Adrenal gland (tissue), 12 donors: ENCODE measurements around the gene ERVFRD-1. TPM values are rescaled to one million over a fixed set of nuclear protein-coding genes. Genes with fewer than 3 reads are reported as not detected.

ENCODE experiments used
- DNase-seq, 7 donors: peaks; one replicate each; pipeline ENCODE4 v3.0.0-alpha.2; 2019 to 2020
- H3K27ac ChIP-seq, 5 donors: fragments of 200-600 bp; sonication (generic) in 4 of 5; 1 replicate in 3 of 5; 2 replicates in 2 of 5; pipeline versions ENCODE4 v1.5.1 to v1.8.0; 2016 to 2020; ENCODE audit warnings: mild to moderate bottlenecking in 1 of 5
- H3K27me3 ChIP-seq: fragments of 200-600 bp; 2 replicates; pipeline ENCODE4 v1.8.0; 2021
- H3K36me3 ChIP-seq, 2 donors: fragments of 200-600 bp; replicated peaks in 1 of 2; 1 replicate in 1 of 2; 2 replicates in 1 of 2; pipeline versions ENCODE4 v1.5.1 to v1.8.0; 2018 to 2022
- H3K4me1 ChIP-seq, 2 donors: fragments of 200-600 bp; replicated peaks in 1 of 2; 1 replicate in 1 of 2; 2 replicates in 1 of 2; pipeline versions ENCODE4 v1.5.1 to v1.8.0; 2018 to 2021
- H3K4me3 ChIP-seq, 4 donors: fragments of 200-600 bp; sonication (generic) in 3 of 4; one replicate each; pipeline ENCODE4 v1.5.1; 2016 to 2018
- H3K9me3 ChIP-seq, 3 donors: fragments of 200-600 bp; sonication (generic) in 1 of 3; replicated peaks in 1 of 3; 1 replicate in 2 of 3; 2 replicates in 1 of 3; pipeline versions ENCODE4 v1.5.1 to v1.8.0; 2016 to 2021
- POLR2A ChIP-seq, 2 donors: fragments of 450-650 bp; IDR thresholded peaks; one replicate each; pipeline ENCODE4 v1.6.1; 2017; ENCODE audit warnings: antibody characterized with exemption in 2 of 2, mild to moderate bottlenecking in 2 of 2, moderate library complexity in 1 of 2
- WGBS, 4 donors: extraction: QIAGEN DNeasy Blood & Tissue Kit in 2 of 4; methylation state at CpG; one replicate each; pipeline versions ENCODE4 v1.1.5 to v1.1.7; 2013 to 2017; 5-methylcytosine and 5-hydroxymethylcytosine counted together
- intact Hi-C, 2 donors: fragments of 100-400 bp; cut with DNase I; formaldehyde crosslinking; loops; one replicate each; pipeline versions ENCODE4 v1.14.1 to v1.15.0; 2022 to 2023
- polyA plus RNA-seq, 3 donors: library from polyadenylated mRNA; stranded (reverse); fragments of 200-250 nt in 2 of 3; fragments of 350-450 nt in 1 of 3; fragmentation: Illumina TruSeq in 1 of 3; extraction: RNeasy Lipid Tissue Mini Kit (QIAGEN cat#74804) in 1 of 3; gene quantifications; one replicate each; pipeline ENCODE4 v1.2.3, GENCODE V29; 2013 to 2014
- total RNA-seq, 9 donors: library from RNA; depleted of rRNA in 4 of 9; stranded (reverse); fragments of >200 nt in 4 of 9; fragments of 120-200 nt in 1 of 9; fragmentation: NEBNext Ultra II Directional in 1 of 9; extraction: Animal tissue kit (Norgen Biotek cat#: 25700) in 1 of 9; gene quantifications; one replicate each; pipeline versions ENCODE4 v1.1.0 to v1.2.4, GENCODE V29; 2013 to 2023
- TF ChIP-seq, protein P1 (sequence below), 6 experiments: fragments of 450-650 bp in 4 of 6; fragments of 200-600 bp in 2 of 6; sonication (generic) in 1 of 6; IDR thresholded peaks; 1 replicate in 5 of 6; 2 replicates in 1 of 6; pipeline versions ENCODE4 v1.5.1 to v1.8.0; 2016 to 2021; ENCODE audit warnings: antibody characterized with exemption in 6 of 6, mild to moderate bottlenecking in 2 of 6, moderate library complexity in 1 of 6
- donor health status: healthy with polysubstance abuse.
- donor health status: Bipolar disorder and iron deficiency.
- donor health status: DM: yes; HTN: yes; CAD: no.
- donor health status: DM: no; HTN: no; CAD: no.
- donor health status: DM: no; HTN: no; CAD: no.
- donor health status: DM: yes; HTN: yes; CAD: no.

The ERVFRD-1 gene
- total and polyA plus RNA-seq, 12 donors: 0.07 to 1.7 (median 0.75) TPM; not detected in 1

DNA sequence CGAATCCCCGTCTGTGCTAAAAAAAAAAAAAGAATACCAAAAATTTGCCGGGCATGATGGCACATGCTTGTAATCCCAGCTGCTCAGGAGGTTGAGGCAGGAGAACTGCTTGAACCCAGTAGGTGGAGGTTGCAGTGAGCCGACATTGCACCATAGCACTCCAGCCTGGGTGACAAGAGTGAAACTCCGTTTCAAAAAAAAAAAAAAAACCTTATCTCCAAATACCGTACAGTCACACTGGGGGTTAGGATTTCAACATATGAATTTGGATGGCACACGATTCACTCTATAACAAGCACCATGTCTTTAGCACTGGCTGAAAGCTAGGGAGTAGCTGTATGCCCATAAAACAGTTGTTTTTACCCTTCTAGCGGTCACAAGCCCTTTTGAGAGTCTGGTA, 14.0 kb downstream of the ERVFRD-1 start:
- no peak overlapping the region for H3K27ac ChIP-seq
- peak in 1 of 7 donors; percentile 24 for DNase-seq
- no peaks in the 10 kb centered on the region for H3K36me3 ChIP-seq
- no peak overlapping the region for H3K4me3 ChIP-seq
- no peak for TF ChIP-seq POLR2A (IDR thresholded peaks at IDR 0.05)
- TF ChIP-seq, protein P1, sequence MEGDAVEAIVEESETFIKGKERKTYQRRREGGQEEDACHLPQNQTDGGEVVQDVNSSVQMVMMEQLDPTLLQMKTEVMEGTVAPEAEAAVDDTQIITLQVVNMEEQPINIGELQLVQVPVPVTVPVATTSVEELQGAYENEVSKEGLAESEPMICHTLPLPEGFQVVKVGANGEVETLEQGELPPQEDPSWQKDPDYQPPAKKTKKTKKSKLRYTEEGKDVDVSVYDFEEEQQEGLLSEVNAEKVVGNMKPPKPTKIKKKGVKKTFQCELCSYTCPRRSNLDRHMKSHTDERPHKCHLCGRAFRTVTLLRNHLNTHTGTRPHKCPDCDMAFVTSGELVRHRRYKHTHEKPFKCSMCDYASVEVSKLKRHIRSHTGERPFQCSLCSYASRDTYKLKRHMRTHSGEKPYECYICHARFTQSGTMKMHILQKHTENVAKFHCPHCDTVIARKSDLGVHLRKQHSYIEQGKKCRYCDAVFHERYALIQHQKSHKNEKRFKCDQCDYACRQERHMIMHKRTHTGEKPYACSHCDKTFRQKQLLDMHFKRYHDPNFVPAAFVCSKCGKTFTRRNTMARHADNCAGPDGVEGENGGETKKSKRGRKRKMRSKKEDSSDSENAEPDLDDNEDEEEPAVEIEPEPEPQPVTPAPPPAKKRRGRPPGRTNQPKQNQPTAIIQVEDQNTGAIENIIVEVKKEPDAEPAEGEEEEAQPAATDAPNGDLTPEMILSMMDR (IDR thresholded peaks at IDR 0.05): no peak
- WGBS, 4 donors: 78 to 92% (median 81%) methylated on average over 8 of the region's 8 CpGs
- H3K9me3 ChIP-seq: no peaks in the 10 kb centered on the region
- peaks cover 9 to 26% of the 10 kb centered on the region in 2 donors for H3K4me1 ChIP-seq
- intact Hi-C loops: no loop called here
- H3K27me3 ChIP-seq: no peaks in the 10 kb centered on the region

DNA sequence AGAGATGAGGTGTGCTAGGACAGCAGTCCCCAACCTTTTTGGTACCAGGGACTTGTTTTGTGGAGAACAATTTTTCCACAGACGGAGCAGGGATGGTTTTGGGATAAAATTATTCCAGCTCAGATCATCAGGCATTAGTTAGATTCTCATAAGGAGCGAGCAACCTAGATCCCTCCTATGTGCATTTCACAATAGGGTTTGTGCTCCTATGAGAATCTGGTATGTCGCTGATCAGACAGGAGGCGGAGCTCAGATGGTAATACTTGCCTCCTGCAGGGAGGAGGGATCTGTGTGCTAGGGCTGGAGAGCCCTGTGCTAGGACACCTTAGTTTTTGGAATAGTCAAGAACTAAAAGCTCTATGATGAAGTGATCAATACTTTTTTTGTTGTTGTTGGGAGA, 15.4 kb downstream of the ERVFRD-1 start:
- TF ChIP-seq POLR2A (IDR thresholded peaks at IDR 0.05): no peak
- TF ChIP-seq, protein P1 (IDR thresholded peaks at IDR 0.05): no peak
- H3K27me3 ChIP-seq: no peaks in the 10 kb centered on the region
- no peak overlapping the region for H3K27ac ChIP-seq
- no peaks in the 10 kb centered on the region for H3K9me3 ChIP-seq
- WGBS, 4 donors: 66 to 74% (median 71%) methylated on average over 4 of the region's 4 CpGs
- no peak overlapping the region for H3K4me3 ChIP-seq
- intact Hi-C loops: no loop called here
- H3K36me3 ChIP-seq: no peaks in the 10 kb centered on the region
- peaks cover 9 to 27% of the 10 kb centered on the region in 2 donors for H3K4me1 ChIP-seq
- peak in 3 of 7 donors; percentile 25 to 39 (median 36) for DNase-seq

DNA sequence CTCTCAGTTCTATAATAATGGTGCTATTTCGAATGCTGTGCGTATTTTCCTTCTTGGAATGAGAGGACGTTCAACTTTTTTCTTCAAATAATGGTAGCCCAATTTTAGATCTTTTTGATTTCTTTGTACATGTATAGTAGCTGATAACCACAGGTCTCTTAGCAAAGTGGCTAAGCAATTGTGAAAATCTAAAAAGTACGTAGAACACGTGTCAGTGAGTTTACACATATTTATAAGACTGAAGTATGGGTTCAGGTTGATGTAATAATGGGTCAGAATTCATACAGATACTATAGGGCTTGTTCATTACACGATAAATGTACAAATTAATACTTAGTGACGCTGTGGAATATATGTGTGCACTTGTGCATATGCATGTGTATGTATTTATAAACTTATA, 16.6 kb downstream of the ERVFRD-1 start:
- WGBS, 4 donors: 37 to 44% (median 37%) methylated on average over 7 of the region's 7 CpGs
- H3K36me3 ChIP-seq: no peaks in the 10 kb centered on the region
- no peaks in the 10 kb centered on the region for H3K27me3 ChIP-seq
- intact Hi-C loops: no loop called here
- peak overlapping the region in 2 of 5 donors; percentile 96 to 98 for H3K27ac ChIP-seq
- H3K4me1 ChIP-seq: peaks cover 9 to 27% of the 10 kb centered on the region in 2 donors
- TF ChIP-seq POLR2A (IDR thresholded peaks at IDR 0.05): no peak
- TF ChIP-seq, protein P1 (IDR thresholded peaks at IDR 0.05): no peak
- H3K9me3 ChIP-seq: no peaks in the 10 kb centered on the region
- H3K4me3 ChIP-seq: peak overlapping the region in 1 of 4 donors; percentile 83
- no peak for DNase-seq

DNA sequence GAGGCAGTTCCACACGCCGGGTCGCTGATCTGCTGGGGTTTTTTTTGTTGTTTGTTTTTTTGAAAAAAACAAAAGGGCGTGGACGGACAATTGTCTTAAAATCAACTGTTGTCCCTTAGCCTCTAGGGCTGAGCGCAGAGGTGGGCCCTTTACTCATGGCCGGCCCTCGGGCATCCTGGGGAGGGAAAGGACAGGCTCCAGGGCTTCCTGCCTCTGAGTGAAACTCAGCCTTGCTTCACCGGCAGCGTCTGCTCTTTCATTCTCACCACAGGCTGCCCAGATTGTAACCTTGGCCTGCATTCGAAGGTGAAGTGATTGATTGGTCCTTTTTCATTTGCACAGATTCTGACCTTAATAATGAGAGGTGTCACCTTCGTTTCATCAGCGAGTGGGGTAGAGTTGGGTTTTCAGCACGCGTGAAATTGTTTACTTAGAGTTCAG, 17.1 kb downstream of the ERVFRD-1 start:
- Histone ChIP-seq H3K4me3 (peak overlapping the region in 3 of 4 donors; percentile 21 to 98 (median 83)), H3K9me3 (no peaks in the 10 kb centered on the region), H3K4me1 (peaks cover 9 to 27% of the 10 kb centered on the region in 2 donors), H3K27me3 (no peaks in the 10 kb centered on the region), H3K27ac (peak overlapping the region in 4 of 5 donors; percentile 89 to 98 (median 95)), H3K36me3 (no peaks in the 10 kb centered on the region)
- intact Hi-C loops: no loop called here
- 0 to 1% (median 0%) methylated on average over 14 to 15 of the region's 15 CpGs for WGBS, 4 donors
- peak; percentile 49 to 78 (median 65) for DNase-seq
- no peak for TF ChIP-seq POLR2A (IDR thresholded peaks at IDR 0.05)
- TF ChIP-seq, protein P1 (IDR thresholded peaks at IDR 0.05): no peak
